GM20000 (cell line): ENCODE results near the gene INPP5F.
"Not testable (repeated sequence)": the region's sequence is repeated elsewhere in the genome, so short reads cannot be mapped to it uniquely, and the experiment has no call there.

Source experiments
- DNase-seq: peaks from one replicate; pipeline ENCODE4 v3.0.0; 2012; ENCODE audit warnings: low spot score
- CTCF ChIP-seq: IDR thresholded peaks from 2 replicates; pipeline ENCODE4 v1.5.1; 2012; ENCODE audit warnings: mild to moderate bottlenecking, control low read depth; ENCODE audit errors: extremely low read depth, missing control alignments

The INPP5F gene

GRCh38 chr10:119863951-119864565, 138.2 kb downstream of the INPP5F start:
- no peak for DNase-seq

GRCh38 chr10:119865699-119866240, 139.9 kb downstream of the INPP5F start:
- no peak for TF ChIP-seq CTCF
- DNase-seq, result no peak

More at GRCh38 chr10:119863951-119864565, 138.2 kb downstream of the INPP5F start:
- no peak for TF ChIP-seq CTCF

- DNase-seq, result no peak
- TF ChIP-seq CTCF, result no peak
Observed at GRCh38 chr10:119867317-119867716, 141.5 kb downstream of the INPP5F start.

- not testable (repeated sequence) for DNase-seq
Observed at GRCh38 chr10:119869398-119869797, 143.5 kb downstream of the INPP5F start.

GRCh38 chr10:119871881-119872609, 146.2 kb downstream of the INPP5F start:
- peak; percentile 63 for DNase-seq
- no peak for TF ChIP-seq CTCF

GRCh38 chr10:119872610-119872859, 146.7 kb downstream of the INPP5F start, which contains the start of gene MCMBP:
TSS of gene MCMBP (minus strand) at chr10:119872843. CDS start at chr10:119872584, 259 bp downstream.
- DNase-seq, result no peak
- TF ChIP-seq CTCF, result no peak

GRCh38 chr10:119872860-119873681, 147.2 kb downstream of the INPP5F start:
- no peak for TF ChIP-seq CTCF

More at GRCh38 chr10:119872860-119873681, 147.2 kb downstream of the INPP5F start:
- peak; percentile 95 for DNase-seq
